Measurements from ENCODE around the gene CA10. TPM values are rescaled to one million over a fixed set of nuclear protein-coding genes. Genes with fewer than 3 reads are reported as not detected.

CA10 gene
- total RNA-seq, 1 experiment from 2014 or later, result 0.46 TPM

DNA sequence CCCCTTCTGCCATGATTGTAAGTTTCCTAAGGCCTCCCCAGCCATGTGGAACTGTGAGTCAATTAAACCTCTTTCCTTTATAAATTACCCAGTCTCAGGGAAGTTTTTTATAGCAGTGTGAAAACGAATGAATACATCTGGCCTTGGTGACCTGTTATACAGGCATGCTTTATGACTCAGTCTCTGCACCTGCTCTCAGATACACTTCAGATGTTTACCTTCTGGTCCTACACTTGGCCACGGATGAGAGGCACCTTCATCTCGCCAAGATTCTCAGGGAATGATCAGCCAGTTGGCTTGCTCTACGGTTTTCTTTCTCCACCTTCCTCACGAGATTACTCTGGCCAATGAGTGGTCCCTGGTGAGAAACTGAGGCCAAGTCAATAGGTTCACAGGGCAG, 304.7 kb downstream of the CA10 start:
- H3K4me1 ChIP-seq (ENCODE audit: insufficient read depth, low read length), result no peaks in the 10 kb centered on the region
- Mint-ChIP-seq H3K36me3 (ENCODE audit: insufficient read depth in 1 of 3, low read depth in 3 of 3) (no peaks in the 10 kb centered on the region), H3K9me3 (no peaks in the 10 kb centered on the region), H3K27me3 (ENCODE audit: low read depth) (no peaks in the 10 kb centered on the region; the same call in none of the 2 replicates), H3K4me3 (no peak overlapping the region), H3K4me1 (no peaks in the 10 kb centered on the region), H3K27ac (no peak overlapping the region)
- H2BK120ac ChIP-seq (ENCODE audit: low read depth, low read length, poor library complexity, severe bottlenecking), result no peak overlapping the region
- H3K27me3 ChIP-seq (ENCODE audit: insufficient read depth, low read length), result no peaks in the 10 kb centered on the region
- no peak for DNase-seq
- H2BK12ac ChIP-seq (ENCODE audit: insufficient read length, low read depth, low read length), result no peak overlapping the region
- H3K4me2 ChIP-seq (ENCODE audit: insufficient read depth, insufficient read length, low read length), result no peak overlapping the region
- H3K23ac ChIP-seq (ENCODE audit: insufficient read length, low read depth, low read length), result no peak overlapping the region
- H3K79me1 ChIP-seq (ENCODE audit: insufficient read depth, low read depth, low read length, poor library complexity, severe bottlenecking), result no peaks in the 10 kb centered on the region
- H4K91ac ChIP-seq (ENCODE audit: insufficient read length, low read depth, low read length), result no peak overlapping the region
- no peak overlapping the region for H3K4ac ChIP-seq (ENCODE audit: low read depth, low read length)
- H2BK5ac ChIP-seq (ENCODE audit: insufficient read length, low read length), result no peak overlapping the region
- no peak overlapping the region for H2BK20ac ChIP-seq (ENCODE audit: low read depth, low read length, poor library complexity, severe bottlenecking)
- no peak overlapping the region for H3K14ac ChIP-seq (ENCODE audit: insufficient read depth, low read length)
- H3K9me3 ChIP-seq (ENCODE audit: control insufficient read depth, low read depth, low read length), result no peaks in the 10 kb centered on the region
- no peak overlapping the region for H4K8ac ChIP-seq (replicated peaks; ENCODE audit: insufficient read length, low read depth, low read length)
- TF ChIP-seq, protein P1, sequence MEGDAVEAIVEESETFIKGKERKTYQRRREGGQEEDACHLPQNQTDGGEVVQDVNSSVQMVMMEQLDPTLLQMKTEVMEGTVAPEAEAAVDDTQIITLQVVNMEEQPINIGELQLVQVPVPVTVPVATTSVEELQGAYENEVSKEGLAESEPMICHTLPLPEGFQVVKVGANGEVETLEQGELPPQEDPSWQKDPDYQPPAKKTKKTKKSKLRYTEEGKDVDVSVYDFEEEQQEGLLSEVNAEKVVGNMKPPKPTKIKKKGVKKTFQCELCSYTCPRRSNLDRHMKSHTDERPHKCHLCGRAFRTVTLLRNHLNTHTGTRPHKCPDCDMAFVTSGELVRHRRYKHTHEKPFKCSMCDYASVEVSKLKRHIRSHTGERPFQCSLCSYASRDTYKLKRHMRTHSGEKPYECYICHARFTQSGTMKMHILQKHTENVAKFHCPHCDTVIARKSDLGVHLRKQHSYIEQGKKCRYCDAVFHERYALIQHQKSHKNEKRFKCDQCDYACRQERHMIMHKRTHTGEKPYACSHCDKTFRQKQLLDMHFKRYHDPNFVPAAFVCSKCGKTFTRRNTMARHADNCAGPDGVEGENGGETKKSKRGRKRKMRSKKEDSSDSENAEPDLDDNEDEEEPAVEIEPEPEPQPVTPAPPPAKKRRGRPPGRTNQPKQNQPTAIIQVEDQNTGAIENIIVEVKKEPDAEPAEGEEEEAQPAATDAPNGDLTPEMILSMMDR (conservative IDR thresholded peaks at IDR 0.05), result no peak
- no peaks in the 10 kb centered on the region for H3K79me2 ChIP-seq (ENCODE audit: insufficient read depth, low read length)
- H3K23me2 ChIP-seq (ENCODE audit: insufficient read length, low read depth, low read length, poor library complexity, severe bottlenecking), result no peaks in the 10 kb centered on the region
- no peak overlapping the region for H3T11ph ChIP-seq (ENCODE audit: low read length)
- H3K56ac ChIP-seq (ENCODE audit: insufficient read length, low read depth, low read length), result no peak overlapping the region
- WGBS (ENCODE audit: extremely low coverage, insufficient read length, low lambda C conversion rate), result no CpG with 5 or more reads among the region's 5 CpGs
- no peak overlapping the region for H2BK15ac ChIP-seq (ENCODE audit: low read depth, low read length)
- no peak overlapping the region for H3K27ac ChIP-seq (ENCODE audit: insufficient read length, low read depth, low read length)
- no peak overlapping the region for H2AFZ ChIP-seq (ENCODE audit: low read length)
- H3K18ac ChIP-seq (ENCODE audit: insufficient read length, low read depth, low read length), result no peak overlapping the region
- H3K9ac ChIP-seq (ENCODE audit: extremely low read depth, insufficient read length, low read length), result no peak overlapping the region
- no peak overlapping the region for H4K5ac ChIP-seq (ENCODE audit: insufficient read length, low read depth, low read length)
- no peak overlapping the region for H2AK5ac ChIP-seq (ENCODE audit: insufficient read length, low read length)
- H4K20me1 ChIP-seq (ENCODE audit: control insufficient read depth, insufficient read depth, insufficient read length), result no peaks in the 10 kb centered on the region

Data from H9 (cell line).